Adrenal gland (tissue), 5 donors: ENCODE results near the gene SMYD5.

Source experiments
- CTCF ChIP-seq, 6 experiments: fragments of 450-650 bp in 4 of 6; fragments of 200-600 bp in 2 of 6; sonication (generic) in 1 of 6; IDR thresholded peaks; 1 replicate in 5 of 6; 2 replicates in 1 of 6; pipeline versions ENCODE4 v1.5.1 to v1.8.0; 2016 to 2021; ENCODE audit warnings: antibody characterized with exemption in 6 of 6, mild to moderate bottlenecking in 2 of 6, moderate library complexity in 1 of 6
- POLR2A ChIP-seq, 2 donors: fragments of 450-650 bp; IDR thresholded peaks; one replicate each; pipeline ENCODE4 v1.6.1; 2017; ENCODE audit warnings: antibody characterized with exemption in 2 of 2, mild to moderate bottlenecking in 2 of 2, moderate library complexity in 1 of 2
- donor health status: DM: no; HTN: no; CAD: no.

- TF ChIP-seq CTCF (IDR thresholded peaks at IDR 0.05): no peak
- no peak for TF ChIP-seq POLR2A (IDR thresholded peaks at IDR 0.05)
Observed at GRCh38 chr2:73257425-73258125, 43.5 kb downstream of the SMYD5 start.
